ENCODE results near the gene ALG9. TPM values are rescaled to one million over a fixed set of nuclear protein-coding genes. Genes with fewer than 3 reads are reported as not detected.
A peak's percentile ranks its signal among the peaks of the same experiment; 100 is the strongest.
"Not testable (repeated sequence)": the region's sequence is repeated elsewhere in the genome, so short reads cannot be mapped to it uniquely, and the experiment has no call there.

ALG9 gene
- total RNA-seq, 1 donor from 2014 or later: 14.5 TPM

DNA sequence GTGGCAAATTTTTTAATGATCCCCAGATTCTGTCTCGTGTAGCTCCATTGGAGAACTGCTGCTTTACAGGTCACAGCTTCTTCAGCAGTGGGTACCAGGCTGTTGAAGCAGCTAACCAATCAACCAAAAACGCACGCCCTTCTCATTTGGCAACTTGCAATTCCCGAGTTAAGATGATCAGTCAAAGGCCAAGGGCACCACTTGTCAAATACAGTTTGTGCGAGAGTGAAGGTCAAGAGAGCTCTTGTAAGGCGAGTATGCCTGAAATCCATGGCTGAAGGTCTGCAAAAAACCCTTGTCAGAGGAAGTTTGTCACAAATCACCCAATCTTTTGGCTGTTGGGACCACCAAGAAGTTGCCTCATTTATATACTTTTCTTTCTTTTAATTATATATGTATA is 92.3 kb downstream of the ALG9 start:
- ATAC-seq: no peak
- intact Hi-C loops (cut with DNase I): no loop called here
- DNase-seq (ENCODE audit: missing footprints): no peak

DNA sequence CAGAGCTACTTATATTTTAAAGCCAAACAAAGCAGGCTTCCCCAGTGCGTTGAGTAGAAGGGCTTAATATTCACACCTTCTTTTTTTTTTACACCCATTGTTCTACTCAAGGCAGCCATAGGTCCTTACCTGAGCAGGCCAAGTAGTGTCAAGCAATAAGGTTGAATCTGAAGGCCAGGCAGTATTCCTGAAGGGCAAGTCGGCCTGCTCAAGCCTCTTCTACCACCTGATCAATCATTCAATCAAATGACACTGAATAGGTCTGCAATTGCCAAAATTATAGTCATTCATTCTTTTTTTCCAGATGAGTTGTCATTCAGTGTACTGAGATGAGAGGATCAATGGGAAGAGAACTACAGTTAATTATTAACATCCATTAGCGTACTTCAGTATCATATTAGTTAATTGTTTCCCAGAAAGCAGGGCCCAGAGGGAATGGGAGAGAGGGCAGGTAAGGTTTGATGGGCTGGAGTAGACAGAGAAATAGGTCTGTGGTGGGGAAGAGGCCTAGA is 93.3 kb downstream of the ALG9 start:
- intact Hi-C loops (cut with DNase I): no loop called here
- DNase-seq (ENCODE audit: missing footprints) (no peak), ATAC-seq (no peak)

GRCh38 chr11:111777094-111778046 is 94.0 kb downstream of the ALG9 start:
- ATAC-seq: peak; percentile 76
- intact Hi-C loops (cut with DNase I): loop anchor here (1.0 to 2.0 kb wide), 2 partner anchors 63 to 175 kb away; partner anchors contain the start of gene SIK2
- DNase-seq (ENCODE audit: missing footprints): no peak

DNA sequence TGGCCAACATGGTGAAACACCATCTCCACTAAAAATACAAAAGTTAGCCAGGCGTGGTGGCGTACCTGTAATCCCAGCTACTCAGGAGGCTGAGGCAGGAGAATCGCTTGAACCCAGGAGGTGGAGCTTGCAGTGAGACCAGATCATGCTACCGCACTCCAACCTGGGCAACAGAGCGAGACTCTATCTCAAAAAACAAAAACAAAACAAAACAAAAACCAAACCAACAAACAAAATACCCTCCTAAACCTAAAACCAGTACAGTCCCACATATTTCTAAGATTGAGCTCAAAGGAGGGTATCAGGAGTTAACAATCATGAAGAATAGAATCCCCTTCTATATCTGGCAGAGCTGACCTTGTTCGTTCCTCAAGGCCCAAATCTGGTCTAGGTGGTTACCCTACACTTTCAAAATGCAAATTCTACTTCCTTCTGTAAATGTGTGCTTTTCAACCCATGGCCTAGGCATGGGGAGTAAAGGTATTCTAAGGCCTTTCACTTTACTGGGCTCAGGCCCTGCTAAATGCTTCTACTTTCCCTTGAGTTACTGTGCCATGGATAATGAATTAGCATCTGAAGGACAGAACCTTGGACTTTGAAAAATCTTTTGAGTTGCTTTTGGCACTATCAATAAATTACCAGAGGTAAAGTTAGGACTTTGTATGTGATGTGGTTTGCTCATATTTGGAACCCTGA is 94.8 kb downstream of the ALG9 start:
- intact Hi-C loops (cut with DNase I): loop anchor here (1.0 to 2.0 kb wide), 2 partner anchors 64 to 174 kb away; partner anchors contain the start of gene SIK2
- ATAC-seq (no peak), DNase-seq (ENCODE audit: missing footprints) (no peak)

- peak; percentile 62 for ATAC-seq
- intact Hi-C loops (cut with DNase I): no loop called here
- no peak for DNase-seq (ENCODE audit: missing footprints)
Measured at GRCh38 chr11:111774955-111775710, 96.2 kb downstream of the ALG9 start.

DNA sequence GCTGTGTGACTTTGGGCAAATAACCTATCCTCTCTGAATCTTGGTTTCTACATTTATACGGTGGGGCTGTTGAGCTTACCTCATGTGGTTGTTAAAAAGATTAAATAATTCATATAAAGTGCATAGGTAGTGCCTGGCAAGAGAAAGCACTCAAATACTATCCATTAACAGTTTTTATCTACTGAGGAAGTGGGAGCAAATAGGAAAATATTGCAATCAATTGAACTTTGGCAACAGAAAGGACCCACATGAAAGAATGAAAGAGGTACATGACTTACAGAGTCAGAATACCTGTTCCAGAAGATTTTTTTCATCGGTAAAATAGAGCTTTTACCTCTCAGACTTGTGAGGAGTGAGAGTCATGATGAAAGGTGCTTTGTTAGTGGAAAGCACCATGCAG is 98.8 kb downstream of the ALG9 start:
- no peak for DNase-seq (ENCODE audit: missing footprints)
- no peak for ATAC-seq
- intact Hi-C loops (cut with DNase I): no loop called here

- ATAC-seq; intact Hi-C loops (cut with DNase I); DNase-seq (ENCODE audit: missing footprints): not testable (repeated sequence)
Measured at GRCh38 chr11:111771205-111771604, 100.2 kb downstream of the ALG9 start.

DNA sequence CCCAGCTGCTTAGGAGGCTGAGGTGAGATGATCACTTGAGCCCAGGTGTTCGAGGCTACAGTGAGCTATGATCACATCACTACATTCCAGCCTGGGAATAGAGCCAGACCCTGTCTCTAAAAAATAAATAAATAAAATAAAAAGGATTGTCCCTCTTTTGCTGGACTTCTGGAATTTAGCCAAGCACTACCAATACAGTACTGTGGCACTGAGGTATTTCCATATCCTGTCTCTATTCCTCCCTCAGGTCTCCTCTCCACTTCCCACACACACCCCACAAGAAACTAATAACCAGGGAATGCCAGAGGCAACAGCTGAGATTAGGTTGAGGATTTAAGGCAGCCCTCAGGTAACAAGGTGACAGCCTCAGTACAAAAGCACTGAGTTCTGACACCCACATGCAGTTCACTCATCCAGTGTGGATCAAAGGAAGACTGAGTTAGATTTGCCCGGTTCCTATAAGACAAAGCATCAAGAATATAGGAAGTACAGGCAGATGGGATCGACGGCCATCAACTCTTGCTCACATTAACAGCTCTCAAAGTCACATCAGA is 100.7 kb downstream of the ALG9 start:
- intact Hi-C loops (cut with DNase I): no loop called here
- ATAC-seq (no peak), DNase-seq (ENCODE audit: missing footprints) (no peak)

DNA sequence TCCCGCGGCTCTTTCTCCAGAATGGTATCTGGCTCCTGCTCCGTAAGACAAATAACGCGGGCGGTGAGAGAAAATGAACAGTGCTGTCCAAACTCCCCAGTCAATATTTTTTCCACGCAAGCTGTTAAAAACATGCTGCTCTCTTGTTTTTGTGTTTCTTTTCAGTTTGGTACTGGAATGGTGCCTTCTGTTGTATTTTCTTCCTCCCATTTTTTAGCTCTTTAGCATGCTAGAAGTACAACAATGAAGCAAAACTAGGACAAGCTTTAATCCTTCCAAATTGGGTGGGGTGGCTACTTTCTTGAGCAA is 104.6 kb downstream of the ALG9 start:
- intact Hi-C loops (cut with DNase I): loop anchor here (5.0 kb wide), 1 partner anchor 59 kb away; no protein-coding TSS in a partner anchor

DNA sequence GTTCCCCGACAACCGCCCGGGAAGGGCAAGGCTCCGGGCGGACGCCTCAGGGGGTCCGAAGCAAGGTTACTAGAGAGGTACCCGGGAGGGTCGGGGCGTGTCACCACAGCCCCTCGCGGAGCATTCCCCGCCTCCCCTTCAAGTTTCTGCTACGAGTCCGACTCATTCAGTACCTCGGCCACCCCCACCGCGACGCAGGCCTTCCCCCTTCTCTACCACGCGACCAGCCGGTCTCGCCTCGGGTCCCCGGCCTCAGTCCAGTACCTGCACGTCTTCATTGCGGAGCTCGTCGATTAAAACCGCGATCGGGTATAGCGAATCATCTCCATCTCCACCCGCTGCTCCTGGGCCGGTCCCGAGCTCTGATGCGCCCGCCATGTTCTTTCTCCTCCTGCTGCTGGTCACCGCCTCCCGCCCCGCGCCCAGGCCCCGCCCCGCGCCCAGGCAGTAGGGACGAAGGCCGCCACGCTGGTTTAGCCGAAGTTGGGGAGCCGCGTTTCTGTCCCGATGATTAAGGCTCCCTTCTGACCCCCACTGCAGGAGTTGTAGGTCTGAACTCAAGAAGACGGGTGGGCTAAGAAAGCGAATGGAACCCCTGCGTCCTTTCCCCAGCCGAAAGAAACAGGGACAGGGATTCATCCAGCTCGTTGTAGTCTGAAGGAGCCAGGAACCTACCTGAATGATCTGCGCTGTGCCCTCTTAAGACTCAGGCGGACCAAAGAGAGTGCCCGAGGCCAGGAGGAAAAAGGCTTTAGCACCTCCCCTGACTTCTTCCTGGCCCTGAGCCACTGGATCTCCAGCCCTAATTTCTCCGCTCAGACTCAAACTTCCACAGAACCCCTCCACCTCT is 105.2 kb downstream of the ALG9 start, which contains the start of gene PPP2R1B:
Gene PPP2R1B, minus strand, starts transcription at position 406 of the 850 bp plus-strand sequence. Its CDS starts 28 bp downstream, at position 378.
- ATAC-seq: peak; percentile 97
- intact Hi-C loops (cut with DNase I): loop anchor here (5.0 kb wide), 1 partner anchor 59 kb away; no protein-coding TSS in a partner anchor
- DNase-seq (ENCODE audit: missing footprints): peak; percentile 89

More for the DNA sequence above, 104.6 kb downstream of the ALG9 start:
- ATAC-seq (peak; percentile 54), DNase-seq (ENCODE audit: missing footprints) (no peak)

DNA sequence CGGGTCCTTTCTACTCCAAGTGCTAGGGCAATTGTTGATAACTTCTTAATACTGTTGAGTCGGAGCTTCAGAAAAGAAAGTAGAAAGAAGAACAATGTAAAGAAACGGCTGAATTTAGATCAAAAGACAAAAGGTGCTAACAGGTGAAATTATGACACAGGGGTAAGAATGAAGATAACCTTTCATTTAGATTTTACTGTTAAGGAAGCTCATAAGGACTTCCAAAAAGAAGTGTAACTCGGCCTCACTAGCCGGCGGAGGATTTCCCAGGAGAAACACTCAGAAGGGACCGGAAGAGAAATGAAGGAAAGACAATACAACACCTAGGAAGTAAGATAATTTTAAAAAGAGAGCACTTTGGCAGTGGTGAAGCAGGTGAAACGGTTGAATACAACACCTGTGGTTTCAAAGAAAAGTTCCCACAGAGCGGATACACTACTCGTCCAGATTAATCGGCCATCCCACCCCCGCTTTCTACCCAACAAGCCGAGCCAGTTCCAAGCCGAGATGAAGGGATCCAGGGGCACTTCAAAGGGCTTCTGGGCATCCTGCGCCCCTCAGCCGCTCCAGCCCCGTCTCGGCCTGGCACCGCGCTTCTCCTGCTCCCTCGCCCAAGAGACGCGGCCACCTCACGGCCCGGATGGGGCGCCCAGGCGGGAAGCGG is 105.9 kb downstream of the ALG9 start:
- intact Hi-C loops (cut with DNase I): loop anchor here (5.0 kb wide), 1 partner anchor 58 kb away; no protein-coding TSS in a partner anchor
- no peak for DNase-seq (ENCODE audit: missing footprints)
- peak; percentile 38 for ATAC-seq

DNA sequence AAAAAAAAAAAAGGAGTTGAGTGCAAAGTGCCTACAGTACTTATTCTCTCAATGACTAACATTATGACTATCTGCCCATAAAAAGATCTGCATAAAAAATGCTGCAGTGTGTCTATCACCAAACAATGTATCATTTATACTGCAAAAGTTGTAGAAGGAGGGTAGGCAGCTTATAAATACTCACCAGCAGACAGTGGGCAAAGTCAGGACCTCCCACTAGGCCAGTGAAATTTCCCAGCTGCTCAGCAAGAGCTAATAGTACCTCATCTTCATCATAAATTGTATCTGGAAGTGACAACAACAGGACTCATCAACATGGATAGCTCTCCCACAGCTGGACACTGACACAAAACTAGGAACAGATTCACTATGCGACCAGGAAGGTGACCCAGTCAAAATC is 106.8 kb downstream of the ALG9 start:
- ATAC-seq: no peak
- DNase-seq (ENCODE audit: missing footprints): no peak
- intact Hi-C loops (cut with DNase I): loop anchor here (5.0 kb wide), 1 partner anchor 57 kb away; no protein-coding TSS in a partner anchor

DNA sequence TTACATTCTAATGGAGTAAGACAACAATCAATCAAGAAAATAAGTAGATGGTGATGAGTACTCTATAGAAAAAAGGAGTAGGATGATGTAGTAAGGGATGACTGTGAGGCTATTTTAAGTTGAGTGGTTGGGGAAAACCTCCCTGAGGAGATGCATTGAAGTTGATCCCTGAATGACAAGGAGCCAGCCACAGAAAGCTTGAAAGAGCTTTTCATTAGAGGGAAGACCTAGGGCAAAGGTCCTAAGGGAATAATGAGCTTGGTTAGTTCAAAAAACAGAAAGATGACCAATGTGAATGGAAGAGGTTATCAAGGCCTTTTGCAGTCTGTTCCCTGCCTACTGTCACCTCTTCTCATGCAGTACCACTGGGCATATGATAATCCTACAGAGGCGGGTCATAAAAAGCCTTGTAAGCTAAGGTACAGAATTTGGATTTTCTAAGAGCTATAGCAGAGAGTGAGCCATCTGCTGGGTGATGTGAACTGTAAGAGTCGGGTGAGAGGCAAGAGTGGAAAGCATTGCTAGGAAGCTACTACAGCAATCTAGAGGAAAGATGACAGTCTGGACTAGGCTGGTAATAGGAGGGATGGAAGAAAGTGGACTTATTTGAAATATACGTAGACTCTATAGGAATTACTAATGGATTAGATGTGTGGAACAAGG is 108.3 kb downstream of the ALG9 start:
- ATAC-seq (no peak), DNase-seq (ENCODE audit: missing footprints) (no peak)
- intact Hi-C loops (cut with DNase I): no loop called here

GRCh38 chr11:111762526-111762925 is 108.9 kb downstream of the ALG9 start:
- ATAC-seq: no peak
- intact Hi-C loops (cut with DNase I): no loop called here
- DNase-seq (ENCODE audit: missing footprints): no peak

- no peak for DNase-seq (ENCODE audit: missing footprints)
- ATAC-seq: no peak
- intact Hi-C loops (cut with DNase I): no loop called here
Measured at GRCh38 chr11:111761036-111761435, 110.3 kb downstream of the ALG9 start.

- no peak for ATAC-seq
- intact Hi-C loops (cut with DNase I): loop anchor here (2.0 kb wide), 1 partner anchor 25 kb away; no protein-coding TSS in a partner anchor
- no peak for DNase-seq (ENCODE audit: missing footprints)
Measured at GRCh38 chr11:111759778-111760407, 111.5 kb downstream of the ALG9 start.

Data from Right ventricle myocardium inferior (tissue), 1 donor.